Liver (tissue), 9 donors: ENCODE results near the gene ADCY10. TPM values are rescaled to one million over a fixed set of nuclear protein-coding genes. Genes with fewer than 3 reads are reported as not detected.

ENCODE experiments used
- DNase-seq: peaks from one replicate; pipeline ENCODE4 v3.0.0-alpha.2; 2017; ENCODE audit warnings: low spot score
- H3K27ac ChIP-seq, 2 donors: one replicate each; pipeline ENCODE4 v1.7.0; 2013; ENCODE audit warnings: inconsistent platforms in 2 of 2, low read length in 2 of 2, control low read depth in 1 of 2, low read depth in 1 of 2, mild to moderate bottlenecking in 1 of 2
- H3K27me3 ChIP-seq, 4 donors: one replicate each; pipeline versions ENCODE4 v1.6.1 to v1.7.0; 2013; ENCODE audit warnings: low read length in 3 of 4, inconsistent platforms in 1 of 4, mild to moderate bottlenecking in 1 of 4, moderate library complexity in 1 of 4; ENCODE audit not compliant: control insufficient read depth in 4 of 4, insufficient read depth in 4 of 4
- H3K36me3 ChIP-seq, 4 donors: one replicate each; pipeline versions ENCODE4 v1.6.1 to v1.7.0; 2013; ENCODE audit warnings: low read length in 3 of 4, mild to moderate bottlenecking in 3 of 4, low read depth in 1 of 4, moderate library complexity in 1 of 4; ENCODE audit not compliant: control insufficient read depth in 4 of 4, insufficient read depth in 3 of 4
- H3K4me1 ChIP-seq, 4 donors: one replicate each; pipeline versions ENCODE4 v1.6.1 to v1.7.0; 2013; ENCODE audit warnings: low read length in 3 of 4, mild to moderate bottlenecking in 3 of 4, moderate library complexity in 1 of 4; ENCODE audit not compliant: control insufficient read depth in 4 of 4, insufficient read depth in 4 of 4
- H3K4me3 ChIP-seq, 3 donors: one replicate each; pipeline versions ENCODE4 v1.6.1 to v1.7.0; 2013; ENCODE audit warnings: low read length in 3 of 3, control low read depth in 1 of 3, low read depth in 1 of 3, mild to moderate bottlenecking in 1 of 3
- H3K9ac ChIP-seq, 2 donors: one replicate each; pipeline ENCODE4 v1.7.0; 2013; ENCODE audit warnings: low read length in 2 of 2, mild to moderate bottlenecking in 2 of 2, moderate library complexity in 2 of 2, control low read depth in 1 of 2, low read depth in 1 of 2
- H3K9me3 ChIP-seq, 4 donors: one replicate each; pipeline versions ENCODE4 v1.6.1 to v1.7.0; 2013; ENCODE audit warnings: low read length in 3 of 4; ENCODE audit not compliant: control insufficient read depth in 4 of 4
- ATF3 ChIP-seq: IDR thresholded peaks from 2 replicates; pipeline ENCODE4 v1.6.1; 2016; ENCODE audit warnings: antibody characterized with exemption
- CTCF ChIP-seq: fragments of 150-350 bp; IDR thresholded peaks from 2 replicates; pipeline ENCODE4 v1.5.1; 2017; ENCODE audit warnings: improper control_type of control experiment, low read depth, low read length; ENCODE audit not compliant: missing input control
- EGR1 ChIP-seq, 2 donors: IDR thresholded peaks; 2 replicates each; pipeline ENCODE4 v1.6.1; 2016 to 2018; ENCODE audit warnings: antibody characterized with exemption in 2 of 2, low read depth in 2 of 2
- FOXA1 ChIP-seq: IDR thresholded peaks from 2 replicates; pipeline ENCODE4 v1.6.1; 2016; ENCODE audit warnings: antibody characterized with exemption
- FOXA2 ChIP-seq: IDR thresholded peaks from 2 replicates; pipeline ENCODE4 v1.6.1; 2016; ENCODE audit warnings: antibody characterized with exemption
- GABPA ChIP-seq, 2 donors: IDR thresholded peaks in 1 of 2; conservative IDR thresholded peaks in 1 of 2; 2 replicates each; pipeline ENCODE4 v1.6.1; 2016; ENCODE audit warnings: antibody characterized with exemption in 2 of 2, mild to moderate bottlenecking in 1 of 2, moderate library complexity in 1 of 2
- HNF4A ChIP-seq, 2 donors: conservative IDR thresholded peaks; 2 replicates each; pipeline ENCODE4 v1.6.1; 2016; ENCODE audit warnings: antibody characterized with exemption in 2 of 2, mild to moderate bottlenecking in 2 of 2
- HNF4G ChIP-seq: IDR thresholded peaks from 2 replicates; pipeline ENCODE4 v1.6.1; 2016; ENCODE audit warnings: antibody characterized with exemption
- JUND ChIP-seq, 2 donors: IDR thresholded peaks; 2 replicates each; pipeline ENCODE4 v1.6.1; 2016; ENCODE audit warnings: antibody characterized with exemption in 2 of 2
- MAX ChIP-seq: IDR thresholded peaks from 2 replicates; pipeline ENCODE4 v1.6.1; 2016; ENCODE audit warnings: antibody characterized with exemption
- NR2F2 ChIP-seq: IDR thresholded peaks from 2 replicates; pipeline ENCODE4 v1.6.1; 2016; ENCODE audit warnings: antibody characterized with exemption
- RAD21 ChIP-seq, 2 donors: IDR thresholded peaks; 2 replicates each; pipeline ENCODE4 v1.6.1; 2016; ENCODE audit warnings: antibody characterized with exemption in 2 of 2, mild to moderate bottlenecking in 2 of 2
- RXRA ChIP-seq, 2 donors: IDR thresholded peaks; 2 replicates each; pipeline ENCODE4 v1.6.1; 2017 to 2018; ENCODE audit warnings: antibody characterized with exemption in 2 of 2, mild to moderate bottlenecking in 1 of 2
- TAF1 ChIP-seq: conservative IDR thresholded peaks from 2 replicates; pipeline ENCODE4 v1.6.1; 2016; ENCODE audit warnings: antibody characterized with exemption, mild to moderate bottlenecking
- YY1 ChIP-seq: IDR thresholded peaks from 2 replicates; pipeline ENCODE4 v1.6.1; 2016; ENCODE audit warnings: antibody characterized with exemption, mild to moderate bottlenecking
- ZBTB33 ChIP-seq: IDR thresholded peaks from 2 replicates; pipeline ENCODE4 v1.6.1; 2016; ENCODE audit warnings: antibody characterized with exemption
- WGBS: extraction: QIAGEN DNeasy Blood & Tissue Kit; methylation state at CpG from one replicate; pipeline ENCODE4 v1.1.7; 2013; 5-methylcytosine and 5-hydroxymethylcytosine counted together
- polyA plus RNA-seq, 2 donors: library from polyadenylated mRNA; stranded (reverse) in 1 of 2; unstranded in 1 of 2; fragments of 200-250 nt in 1 of 2; fragments of >200 nt in 1 of 2; fragmentation: Nextera tagmentation in 1 of 2; extraction: Ambion mirVana in 1 of 2; gene quantifications; one replicate each; pipeline versions ENCODE4 v1.2.1 to v1.2.3, GENCODE V29; 2013 to 2015
- total RNA-seq, 2 donors: library from RNA; depleted of rRNA; stranded (reverse); fragments of >200 nt; gene quantifications; one replicate each; pipeline ENCODE4 v1.2.3, GENCODE V29; 2014
- TF ChIP-seq, protein P1 (sequence below): IDR thresholded peaks from 2 replicates; pipeline ENCODE4 v1.6.1; 2016; ENCODE audit warnings: antibody characterized with exemption, mild to moderate bottlenecking
- donor health status: healthy.
- donor health status: healthy.
- donor health status: healthy.
- donor health status: healthy.
- donor health status: healthy.

The ADCY10 gene
- total and polyA plus RNA-seq, 4 donors: 0.89 to 4.7 (median 2.3) TPM

DNA sequence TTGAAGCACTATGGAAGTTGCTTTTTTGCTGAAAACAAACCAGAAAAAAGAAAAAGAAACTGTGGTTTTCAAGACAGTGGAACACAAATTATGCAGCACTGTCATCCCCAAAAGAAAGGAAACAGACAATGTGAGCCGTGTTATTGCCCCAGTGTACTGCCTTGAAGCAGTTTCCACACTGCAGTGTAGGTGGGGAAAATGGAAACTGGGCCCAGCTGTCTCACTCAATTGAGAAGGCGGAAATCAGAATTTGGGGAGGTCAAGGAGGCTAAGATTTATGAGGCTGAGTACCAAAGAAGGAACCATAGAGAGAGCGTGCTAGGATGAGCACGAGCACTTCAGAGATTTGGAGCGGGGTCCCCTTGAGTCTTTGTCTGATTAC is 136.7 kb downstream of the ADCY10 start (continued):
- TF ChIP-seq ZBTB33: no peak
- TF ChIP-seq FOXA2: no peak
- no peak for TF ChIP-seq FOXA1
- no peak for TF ChIP-seq JUND (IDR thresholded peaks at IDR 0.05)
- no peak for TF ChIP-seq GABPA (IDR thresholded peaks at IDR 0.05 in 1 of 2, conservative IDR thresholded peaks at IDR 0.05 in 1 of 2)

GRCh38 chr1:167776616-167777268 is 137.2 kb downstream of the ADCY10 start:
- H3K9me3 ChIP-seq: no peaks in the 10 kb centered on the region
- H3K36me3 ChIP-seq: peaks cover 2 to 12% (median 5%) of the 10 kb centered on the region in 4 donors
- no peak overlapping the region for H3K4me3 ChIP-seq
- no peak overlapping the region for H3K27ac ChIP-seq
- no peak for DNase-seq
- no peaks in the 10 kb centered on the region for H3K27me3 ChIP-seq
- H3K4me1 ChIP-seq: no peaks in the 10 kb centered on the region
- no peak overlapping the region for H3K9ac ChIP-seq
- TF ChIP-seq EGR1 (IDR thresholded peaks at IDR 0.05; ENCODE audit: low read depth in 2 of 2): no peak
- TF ChIP-seq NR2F2: no peak
- no peak for TF ChIP-seq RAD21 (IDR thresholded peaks at IDR 0.05)
- TF ChIP-seq YY1: no peak
- no peak for TF ChIP-seq MAX
- no peak for TF ChIP-seq FOXA2
- no peak for TF ChIP-seq TAF1
- TF ChIP-seq CTCF: no peak
- TF ChIP-seq ATF3: no peak
- TF ChIP-seq HNF4G: no peak
- TF ChIP-seq FOXA1: no peak
- TF ChIP-seq JUND (IDR thresholded peaks at IDR 0.05): no peak
- no peak for TF ChIP-seq GABPA (IDR thresholded peaks at IDR 0.05 in 1 of 2, conservative IDR thresholded peaks at IDR 0.05 in 1 of 2)
- no peak for TF ChIP-seq RXRA (IDR thresholded peaks at IDR 0.05)
- TF ChIP-seq HNF4A (conservative IDR thresholded peaks at IDR 0.05): no peak
- no peak for TF ChIP-seq ZBTB33
- TF ChIP-seq, protein P1, sequence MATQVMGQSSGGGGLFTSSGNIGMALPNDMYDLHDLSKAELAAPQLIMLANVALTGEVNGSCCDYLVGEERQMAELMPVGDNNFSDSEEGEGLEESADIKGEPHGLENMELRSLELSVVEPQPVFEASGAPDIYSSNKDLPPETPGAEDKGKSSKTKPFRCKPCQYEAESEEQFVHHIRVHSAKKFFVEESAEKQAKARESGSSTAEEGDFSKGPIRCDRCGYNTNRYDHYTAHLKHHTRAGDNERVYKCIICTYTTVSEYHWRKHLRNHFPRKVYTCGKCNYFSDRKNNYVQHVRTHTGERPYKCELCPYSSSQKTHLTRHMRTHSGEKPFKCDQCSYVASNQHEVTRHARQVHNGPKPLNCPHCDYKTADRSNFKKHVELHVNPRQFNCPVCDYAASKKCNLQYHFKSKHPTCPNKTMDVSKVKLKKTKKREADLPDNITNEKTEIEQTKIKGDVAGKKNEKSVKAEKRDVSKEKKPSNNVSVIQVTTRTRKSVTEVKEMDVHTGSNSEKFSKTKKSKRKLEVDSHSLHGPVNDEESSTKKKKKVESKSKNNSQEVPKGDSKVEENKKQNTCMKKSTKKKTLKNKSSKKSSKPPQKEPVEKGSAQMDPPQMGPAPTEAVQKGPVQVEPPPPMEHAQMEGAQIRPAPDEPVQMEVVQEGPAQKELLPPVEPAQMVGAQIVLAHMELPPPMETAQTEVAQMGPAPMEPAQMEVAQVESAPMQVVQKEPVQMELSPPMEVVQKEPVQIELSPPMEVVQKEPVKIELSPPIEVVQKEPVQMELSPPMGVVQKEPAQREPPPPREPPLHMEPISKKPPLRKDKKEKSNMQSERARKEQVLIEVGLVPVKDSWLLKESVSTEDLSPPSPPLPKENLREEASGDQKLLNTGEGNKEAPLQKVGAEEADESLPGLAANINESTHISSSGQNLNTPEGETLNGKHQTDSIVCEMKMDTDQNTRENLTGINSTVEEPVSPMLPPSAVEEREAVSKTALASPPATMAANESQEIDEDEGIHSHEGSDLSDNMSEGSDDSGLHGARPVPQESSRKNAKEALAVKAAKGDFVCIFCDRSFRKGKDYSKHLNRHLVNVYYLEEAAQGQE: no peak
- WGBS: 100% methylated on average over 1 of the region's 1 CpG
